Iris pigment epithelial cell (primary cell): ENCODE results near the gene NGEF.
A peak's percentile ranks its signal among the peaks of the same experiment; 100 is the strongest.
"Not testable (repeated sequence)": the region's sequence is repeated elsewhere in the genome, so short reads cannot be mapped to it uniquely, and the experiment has no call there.

Source experiments
- DNase-seq: peaks from one replicate; pipeline ENCODE4 v3.0.0-alpha.2; 2011; ENCODE audit warnings: low read depth

Gene NGEF

DNA sequence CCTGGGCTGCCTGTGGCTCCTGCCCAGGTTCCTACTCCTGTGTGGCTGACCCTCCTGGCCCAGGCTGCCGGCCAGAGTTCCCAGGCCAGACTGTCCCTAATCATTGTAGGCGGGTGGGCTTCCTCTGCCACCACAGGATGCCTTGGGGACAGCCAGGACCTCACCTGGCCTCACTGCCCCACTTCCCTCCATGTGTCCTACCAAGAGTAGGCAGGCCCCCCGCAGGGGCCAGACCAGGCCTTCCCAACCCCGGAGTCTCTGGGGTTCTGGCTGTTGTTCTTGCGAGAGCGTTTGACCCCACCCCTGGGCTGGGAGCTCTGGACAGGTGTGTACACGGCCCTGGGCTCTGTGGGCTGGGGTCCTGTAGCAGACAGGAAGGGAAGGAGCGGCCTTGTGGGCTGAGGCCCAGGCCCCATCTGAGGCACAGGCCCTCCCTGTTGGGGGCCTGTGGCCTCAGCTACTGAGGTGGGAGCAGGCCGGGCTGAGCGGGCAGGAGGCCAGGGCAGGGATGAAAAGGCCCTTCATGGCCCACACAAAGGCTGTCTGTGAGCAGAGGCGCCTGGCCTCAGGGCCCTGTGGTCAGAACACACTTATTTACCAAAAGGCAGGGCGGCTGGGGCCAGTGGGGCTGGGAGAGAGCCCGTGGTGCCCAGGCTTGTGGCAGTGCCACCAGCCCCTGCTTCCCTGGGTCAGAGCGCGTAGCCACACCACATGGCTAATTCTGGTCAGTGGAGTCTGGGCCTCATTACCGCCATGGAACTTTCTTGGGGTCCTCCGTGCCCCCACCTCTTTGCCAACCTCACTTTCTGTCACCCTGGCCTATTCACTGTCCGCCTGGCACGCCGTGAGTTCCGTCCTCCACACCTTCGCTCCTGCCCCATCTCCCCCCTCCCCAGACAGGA is 141.0 kb downstream of the NGEF start:
- no peak for DNase-seq

DNA sequence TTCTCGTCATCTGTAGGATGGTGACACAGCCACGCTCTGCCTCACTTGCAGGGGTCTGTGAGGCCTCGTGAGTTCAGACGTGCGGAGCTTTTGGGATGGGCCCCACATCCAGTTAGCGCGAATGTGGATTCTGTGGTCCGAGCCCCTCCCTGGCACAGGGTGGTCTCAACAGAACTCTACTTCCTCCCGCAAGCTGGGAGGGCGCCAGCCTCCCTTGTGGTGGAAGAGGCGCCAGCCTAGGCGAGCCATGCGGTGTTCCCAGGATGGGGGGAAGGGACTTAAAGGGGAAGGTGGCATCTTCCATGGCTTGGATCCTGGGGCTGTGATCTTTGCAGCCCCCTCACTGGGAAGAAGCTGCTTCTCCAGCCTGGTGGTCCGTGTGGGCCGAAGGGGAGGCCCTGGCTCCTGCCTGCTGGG is 141.6 kb downstream of the NGEF start:
- DNase-seq, result no peak

DNA sequence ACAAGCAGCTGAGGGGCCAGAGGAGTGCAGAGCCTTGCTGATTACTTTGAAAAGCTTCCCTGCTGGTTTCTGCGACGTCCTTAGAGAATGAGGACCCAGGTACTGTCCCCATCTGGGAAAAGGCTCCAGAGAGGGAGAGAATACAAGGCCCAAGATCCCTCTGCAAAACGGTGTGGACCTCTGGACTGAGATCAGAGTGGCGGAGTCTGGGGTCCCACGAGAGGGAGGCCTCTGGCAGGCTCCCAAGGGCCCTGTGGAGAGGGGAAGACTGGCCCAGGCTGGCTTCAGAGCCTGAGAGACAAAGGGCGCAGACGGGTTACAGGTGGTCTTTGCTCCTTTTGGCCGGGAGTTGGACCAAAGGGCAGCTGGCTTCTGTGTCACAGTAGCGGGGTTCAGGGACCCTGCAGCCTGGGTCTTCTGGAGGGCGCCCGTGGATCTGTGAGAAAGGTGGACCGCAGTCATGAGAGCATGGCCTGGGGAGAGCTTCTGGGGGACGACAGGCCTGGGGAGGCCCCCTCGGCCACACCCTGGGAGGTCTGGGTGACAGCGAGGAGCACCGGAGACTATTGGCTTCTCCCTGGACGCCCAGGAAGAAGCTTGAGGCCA is 142.2 kb downstream of the NGEF start:
- no peak for DNase-seq

DNA sequence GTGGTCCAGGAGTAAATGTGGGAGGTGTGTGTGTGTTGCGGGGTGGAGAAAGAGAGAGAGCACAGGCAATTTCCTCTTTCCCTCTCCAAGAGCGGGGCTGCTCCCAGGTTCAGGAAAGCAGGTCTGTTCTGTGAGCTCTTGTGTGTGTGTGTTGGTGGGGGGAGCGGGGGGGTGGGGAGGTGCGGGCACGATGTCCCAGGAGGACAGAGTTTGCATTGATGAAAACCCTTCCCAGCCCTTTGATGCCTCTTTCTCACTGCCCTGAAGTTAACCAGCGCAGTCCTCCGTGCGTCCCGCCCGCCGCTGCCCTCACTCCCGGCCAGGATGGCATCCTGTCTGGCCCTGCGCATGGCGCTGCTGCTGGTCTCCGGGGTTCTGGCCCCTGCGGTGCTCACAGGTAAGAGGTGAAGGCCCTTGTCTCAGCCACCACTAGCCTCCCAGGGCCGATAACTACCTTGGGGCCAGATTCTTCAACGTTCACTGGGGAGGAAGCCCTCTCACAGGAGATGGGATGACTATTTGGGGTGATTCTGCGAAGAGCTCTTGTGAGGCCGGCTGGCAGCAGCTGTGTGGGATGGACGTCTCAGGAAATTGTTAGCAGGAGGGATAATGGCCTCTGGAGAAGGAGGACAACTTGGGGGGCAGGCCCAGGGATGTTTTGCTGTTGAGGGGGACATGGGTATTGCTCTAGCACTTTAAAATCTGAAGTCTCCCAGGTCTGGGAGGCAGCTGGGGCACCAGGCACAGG is 142.9 kb downstream of the NGEF start, which contains the start of gene SNORC:
Gene SNORC, plus strand, starts transcription at position 247 of the 748 bp plus-strand sequence. Its CDS starts 78 bp downstream, at position 325.
- no peak for DNase-seq

DNA sequence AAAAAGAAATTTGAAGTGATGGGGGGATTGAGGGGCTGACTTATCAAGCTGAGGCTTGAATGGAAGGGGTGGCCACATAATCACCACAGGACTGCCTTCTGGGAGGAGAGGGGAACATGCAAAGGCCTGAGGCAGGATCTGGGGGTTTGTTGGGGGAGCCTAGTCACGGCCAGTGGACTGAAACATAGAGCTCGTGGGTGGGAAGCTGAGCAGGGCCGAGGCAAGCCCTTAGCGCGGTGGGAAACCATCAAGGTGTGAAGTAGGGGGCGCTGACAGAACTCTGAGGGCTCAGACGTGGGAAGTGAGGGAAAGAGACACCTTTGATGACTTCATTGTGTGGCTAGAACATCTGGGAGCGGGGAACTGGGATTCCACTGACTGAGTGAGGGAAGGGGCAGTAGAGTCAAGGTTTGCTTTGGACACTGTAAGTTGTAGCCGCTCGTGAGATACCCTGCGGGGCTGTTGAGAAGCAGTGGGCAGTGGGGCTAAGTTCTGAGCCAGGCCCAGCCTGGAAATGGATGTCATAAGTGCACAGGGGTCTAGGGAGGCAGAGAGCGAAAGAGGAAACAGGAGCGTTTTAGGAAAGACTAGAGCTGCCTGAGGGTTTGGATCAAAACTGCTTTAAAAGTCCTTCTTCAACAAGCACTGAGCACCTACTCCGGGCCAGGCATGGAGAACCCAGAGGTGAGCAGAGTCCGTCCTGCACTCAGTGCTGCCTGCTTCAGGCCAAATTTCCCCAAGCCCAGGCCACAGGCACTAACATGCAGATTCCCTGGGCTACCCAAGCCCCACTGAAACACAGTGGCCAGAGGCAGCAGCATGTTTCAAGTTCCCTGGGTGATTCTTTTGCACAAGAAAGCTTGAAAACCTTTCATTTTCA is 143.7 kb downstream of the NGEF start:
- DNase-seq, result no peak

DNA sequence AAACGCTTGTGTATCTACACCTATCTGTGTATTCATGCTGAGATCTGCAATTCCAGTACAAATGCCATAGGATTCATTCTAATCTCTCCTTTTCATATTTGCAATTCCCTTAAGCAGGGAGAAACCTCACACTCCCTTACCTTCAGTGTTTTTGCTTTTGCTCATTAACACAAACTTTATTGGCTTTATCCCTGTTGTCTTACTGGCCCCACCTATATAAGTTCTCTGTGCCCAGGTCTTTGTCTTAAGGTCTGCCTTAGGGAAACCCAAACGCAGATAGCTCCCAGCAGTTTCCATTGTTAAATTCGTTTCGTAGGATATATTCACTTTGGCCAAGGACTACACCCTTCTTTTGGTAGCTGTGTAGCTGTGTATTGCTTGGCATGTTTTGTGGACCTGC is 147.0 kb downstream of the NGEF start:
- DNase-seq, result no peak

DNA sequence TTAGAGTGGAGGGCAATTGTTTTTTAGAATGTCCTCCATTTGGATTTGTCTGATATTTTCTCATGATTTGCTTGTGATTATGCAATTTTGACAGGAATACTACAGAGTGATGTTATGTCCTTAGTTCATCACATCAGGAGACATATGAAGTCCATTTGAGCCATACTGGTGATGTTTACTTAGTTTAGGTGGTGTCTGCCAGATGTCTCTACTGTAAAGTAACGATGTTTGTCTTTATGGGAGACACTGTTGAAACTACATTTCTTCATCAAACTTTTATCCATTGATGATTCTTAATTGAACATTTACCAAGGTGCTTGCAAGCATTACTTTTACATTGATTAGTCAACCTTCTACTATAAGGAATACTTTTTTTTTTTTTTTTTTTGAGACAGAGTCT is 147.9 kb downstream of the NGEF start:
- no peak for DNase-seq

DNA sequence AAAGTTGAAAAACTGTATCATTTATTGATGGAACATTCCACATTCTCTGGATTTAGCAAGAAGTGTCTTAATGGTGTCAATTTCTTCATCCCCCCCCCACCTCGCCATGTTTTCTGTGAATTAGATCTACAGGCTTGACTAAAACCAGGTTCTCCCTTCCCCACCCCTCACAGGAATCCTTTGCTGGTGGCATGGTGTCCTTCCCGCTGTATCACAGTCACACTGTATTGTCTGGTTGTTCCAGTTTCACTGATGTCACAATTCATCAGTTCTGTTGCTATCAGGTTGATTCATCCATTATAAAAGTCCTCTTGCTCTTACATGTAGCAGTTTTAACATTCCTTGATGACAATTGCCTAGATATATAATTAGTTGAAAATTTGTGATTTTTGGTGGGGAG is 149.1 kb downstream of the NGEF start:
- DNase-seq, result no peak

DNA sequence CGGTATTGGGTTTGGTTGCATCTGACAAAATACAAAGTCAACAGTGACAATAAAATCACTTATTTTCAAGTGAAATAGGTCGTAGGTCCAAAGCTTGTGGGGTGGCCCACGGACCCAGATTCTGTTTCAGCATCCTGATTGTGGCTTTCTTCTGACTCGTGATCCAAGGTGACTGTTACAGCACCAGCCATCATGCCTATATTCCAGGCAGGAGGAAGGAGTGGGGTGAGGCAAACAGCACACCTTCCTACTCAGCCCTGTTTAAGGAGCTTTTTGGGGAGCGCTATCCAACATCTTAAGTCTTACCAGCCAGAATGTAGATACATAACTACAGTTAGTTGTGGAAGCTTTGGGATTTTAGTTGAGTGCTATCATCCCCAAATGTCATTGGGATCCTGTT is 151.7 kb downstream of the NGEF start:
- no peak for DNase-seq

DNA sequence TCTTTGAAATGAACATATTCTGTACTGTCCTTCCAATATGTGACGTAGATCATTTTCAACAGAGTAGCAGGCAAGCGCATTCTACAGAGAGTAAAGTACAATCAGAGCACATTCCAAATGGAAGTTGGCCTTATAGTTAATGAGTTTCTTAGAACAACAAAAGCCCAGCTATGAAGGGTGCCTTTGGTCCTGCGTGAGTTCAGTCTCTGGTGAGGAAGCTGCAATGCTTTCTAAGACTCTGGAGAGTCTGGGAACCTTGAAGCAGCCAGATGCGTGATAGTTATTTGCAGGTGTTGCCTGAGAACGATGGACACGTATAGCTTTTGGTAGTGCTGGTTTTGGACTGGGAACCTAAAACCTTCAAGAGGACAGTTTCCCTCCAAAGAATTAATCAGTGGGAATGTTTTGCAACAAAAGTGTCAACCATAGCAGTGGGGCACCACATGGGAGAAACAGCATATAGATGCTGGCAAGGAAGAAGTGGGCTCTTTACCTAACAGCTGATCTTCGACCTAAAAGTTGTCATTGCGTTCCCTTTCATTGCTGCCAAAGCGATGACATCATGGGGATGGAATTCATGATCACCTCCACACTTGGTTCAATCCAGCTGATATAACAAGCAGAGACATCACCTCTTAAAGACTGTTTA is 152.3 kb downstream of the NGEF start:
- no peak for DNase-seq

DNA sequence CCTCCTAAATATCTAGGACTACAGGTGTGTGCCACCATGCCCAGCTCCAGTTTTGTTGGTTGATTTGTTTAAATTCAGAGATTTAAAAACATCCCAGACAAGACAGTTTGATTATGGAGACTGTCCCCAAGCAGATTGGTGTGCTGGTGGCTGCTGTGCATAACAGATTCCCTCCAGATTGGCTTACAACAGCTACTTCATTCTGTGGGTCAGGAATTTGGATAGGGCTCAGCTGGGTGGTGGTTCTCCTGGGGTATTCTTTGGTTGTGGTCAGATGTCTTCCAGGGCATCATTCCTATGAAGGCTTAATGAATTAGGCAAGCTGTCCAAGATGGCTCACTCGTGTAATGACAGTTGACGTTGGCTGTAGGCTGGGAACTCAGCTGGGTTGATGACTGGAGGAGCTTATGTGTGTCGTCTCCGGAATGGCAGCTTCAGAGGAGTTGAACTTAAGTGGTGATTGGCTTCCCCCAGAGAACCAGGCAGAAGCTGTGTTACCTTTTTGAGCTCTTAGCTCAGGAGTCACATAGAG is 153.6 kb downstream of the NGEF start:
- DNase-seq, result no peak

DNA sequence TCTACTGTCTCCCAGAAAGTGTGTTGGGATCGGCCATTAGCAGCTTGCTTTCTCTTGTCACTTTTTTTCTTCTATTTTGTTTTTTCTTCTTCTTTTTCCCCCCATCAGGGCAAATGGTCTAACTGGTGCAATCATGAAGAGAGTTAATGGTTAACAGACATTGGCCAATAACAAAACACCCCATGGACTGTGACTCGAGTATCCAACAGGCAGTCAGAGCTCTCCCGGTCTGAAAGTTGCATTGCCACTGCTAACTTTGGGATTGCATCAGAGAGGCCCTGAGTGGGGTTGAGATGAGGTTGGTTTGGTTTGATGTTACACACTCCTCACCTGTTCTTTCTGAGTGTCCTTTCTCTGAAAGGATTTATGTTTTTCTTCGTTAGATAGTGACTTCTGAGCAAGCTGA is 155.9 kb downstream of the NGEF start:
- peak; percentile 30 for DNase-seq

DNA sequence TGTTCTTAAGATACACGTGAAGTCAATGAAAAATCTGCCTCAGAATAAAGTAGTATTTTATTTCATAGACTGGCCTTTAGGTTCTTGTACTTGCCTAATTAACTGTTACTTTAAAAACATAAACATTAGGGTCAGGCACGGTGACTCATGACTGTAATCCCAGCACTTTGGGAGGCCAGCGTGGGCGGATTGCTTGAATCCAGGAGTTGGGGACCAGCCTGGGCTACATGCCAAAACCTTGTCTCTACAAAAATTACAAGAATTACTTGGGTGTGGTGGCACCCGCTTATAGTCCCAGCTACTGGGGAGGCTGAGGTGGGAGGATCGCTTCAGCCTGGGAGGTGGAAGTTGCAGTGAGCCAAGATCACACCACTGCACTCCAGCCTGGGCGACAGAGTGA is 159.0 kb downstream of the NGEF start:
- peak; percentile 90 for DNase-seq

DNA sequence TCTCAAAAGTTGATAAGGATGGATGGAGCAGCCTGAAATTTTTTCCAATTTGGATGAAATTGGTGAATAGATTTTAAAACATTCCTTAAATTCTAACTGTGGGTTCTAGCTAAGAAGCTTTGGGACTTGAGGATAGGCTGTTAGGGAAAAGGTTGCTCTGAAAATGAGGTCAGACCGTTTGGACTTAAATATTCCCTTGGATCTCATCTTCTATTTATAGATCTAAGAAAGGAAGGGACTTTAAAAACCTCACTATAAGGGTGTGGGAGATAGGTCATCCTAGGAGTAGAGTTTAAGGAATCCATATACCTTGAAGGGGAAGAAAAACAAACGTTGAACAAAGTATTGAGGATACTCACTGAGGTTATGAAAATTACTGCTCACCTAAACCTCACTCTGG is 160.4 kb downstream of the NGEF start:
- DNase-seq, result no peak

DNA sequence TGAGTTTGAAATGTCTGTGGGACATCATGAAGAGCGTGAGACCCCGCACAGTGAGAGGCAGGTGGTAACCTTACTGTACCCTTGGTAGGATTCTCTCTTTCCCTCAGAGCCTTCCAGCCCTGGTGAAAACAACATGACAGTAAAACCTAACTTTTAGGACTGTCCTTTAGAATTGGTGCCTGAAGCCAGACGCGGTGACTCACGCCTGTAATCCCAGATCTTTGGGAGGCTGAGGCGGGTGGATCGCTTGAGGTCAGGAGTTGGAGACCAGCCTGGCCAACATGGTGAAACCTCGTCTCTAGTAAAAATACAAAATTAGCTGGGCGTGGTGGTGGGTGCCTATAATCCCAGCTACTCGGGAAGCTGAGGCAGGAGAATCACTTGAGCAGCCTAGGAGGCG is 161.0 kb downstream of the NGEF start:
- DNase-seq, result not testable (repeated sequence)

DNA sequence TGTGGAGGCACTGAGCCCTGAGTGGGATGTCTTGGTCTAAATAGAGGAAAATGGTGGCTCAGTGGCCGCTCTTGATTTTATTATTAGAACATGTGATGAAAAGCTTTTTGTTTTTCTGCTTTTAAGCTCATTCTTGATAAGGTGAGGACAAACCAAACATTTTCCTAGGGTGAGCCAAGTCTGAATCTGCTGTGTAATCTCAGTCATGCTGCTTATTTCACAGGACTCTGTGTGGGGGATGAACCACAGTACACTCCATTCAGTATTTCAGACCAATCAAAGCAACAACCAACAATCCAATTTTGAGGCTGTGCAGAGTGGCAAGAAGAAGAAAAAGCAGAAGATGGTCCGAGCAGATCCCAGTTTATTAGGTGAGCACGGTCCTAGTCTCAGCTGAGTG is 163.0 kb downstream of the NGEF start:
- no peak for DNase-seq

DNA sequence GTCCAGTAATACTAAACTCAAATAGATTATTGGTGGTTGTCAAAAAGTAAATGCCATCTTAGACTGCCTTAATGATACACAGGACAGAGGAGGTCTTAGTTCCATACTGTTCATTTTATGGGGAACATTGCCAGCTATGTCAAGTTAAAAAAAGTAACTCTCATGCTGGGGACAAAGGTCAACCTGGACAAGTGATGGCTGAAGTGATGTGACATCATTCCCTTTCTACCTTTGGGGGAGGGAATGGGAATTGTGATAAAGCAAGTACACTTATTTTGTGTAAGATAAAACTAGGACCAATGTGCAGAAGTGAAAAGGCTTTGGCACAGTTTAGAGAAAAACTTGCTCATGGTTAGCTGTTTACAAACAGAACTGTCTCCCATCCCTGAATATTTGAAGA is 167.0 kb downstream of the NGEF start:
- DNase-seq, result no peak

DNA sequence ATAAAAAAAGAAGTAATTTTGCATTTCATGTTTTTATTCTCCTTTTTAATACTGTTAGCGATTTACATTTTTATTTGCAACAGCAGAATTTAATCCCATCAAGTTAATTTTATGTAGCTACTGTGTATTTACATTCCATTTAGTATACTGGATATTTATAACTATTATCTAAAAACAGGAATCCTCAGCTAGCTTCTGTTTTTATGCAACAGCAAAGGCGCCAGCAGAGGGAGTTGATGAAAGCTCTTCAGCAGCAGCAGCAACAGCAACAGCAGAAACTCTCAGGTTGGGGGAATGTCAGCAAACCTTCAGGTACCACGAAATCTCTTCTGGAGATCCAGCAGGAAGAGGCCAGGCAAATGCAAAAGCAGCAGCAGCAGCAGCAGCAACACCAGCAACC is 169.2 kb downstream of the NGEF start:
- DNase-seq, result no peak

DNA sequence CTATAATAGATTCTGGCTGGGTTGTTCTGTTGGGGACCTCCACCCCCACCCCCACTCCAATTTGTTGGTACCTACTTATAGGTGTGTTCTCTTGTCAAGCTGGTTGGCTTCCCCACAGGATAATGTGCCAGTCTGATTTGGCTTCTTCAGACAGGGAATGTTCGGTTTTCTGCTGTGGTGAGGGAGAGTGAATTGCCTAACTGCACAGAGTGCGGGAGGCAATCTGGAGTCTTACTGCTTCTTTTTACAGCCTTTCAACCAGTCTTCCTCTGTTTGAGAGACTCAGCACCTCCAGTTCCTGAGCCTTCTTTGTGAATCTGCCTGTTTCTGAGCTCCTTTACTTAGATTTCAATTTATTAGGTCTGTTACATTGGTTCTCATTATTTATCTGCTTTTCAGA is 170.4 kb downstream of the NGEF start:
- DNase-seq, result no peak

DNA sequence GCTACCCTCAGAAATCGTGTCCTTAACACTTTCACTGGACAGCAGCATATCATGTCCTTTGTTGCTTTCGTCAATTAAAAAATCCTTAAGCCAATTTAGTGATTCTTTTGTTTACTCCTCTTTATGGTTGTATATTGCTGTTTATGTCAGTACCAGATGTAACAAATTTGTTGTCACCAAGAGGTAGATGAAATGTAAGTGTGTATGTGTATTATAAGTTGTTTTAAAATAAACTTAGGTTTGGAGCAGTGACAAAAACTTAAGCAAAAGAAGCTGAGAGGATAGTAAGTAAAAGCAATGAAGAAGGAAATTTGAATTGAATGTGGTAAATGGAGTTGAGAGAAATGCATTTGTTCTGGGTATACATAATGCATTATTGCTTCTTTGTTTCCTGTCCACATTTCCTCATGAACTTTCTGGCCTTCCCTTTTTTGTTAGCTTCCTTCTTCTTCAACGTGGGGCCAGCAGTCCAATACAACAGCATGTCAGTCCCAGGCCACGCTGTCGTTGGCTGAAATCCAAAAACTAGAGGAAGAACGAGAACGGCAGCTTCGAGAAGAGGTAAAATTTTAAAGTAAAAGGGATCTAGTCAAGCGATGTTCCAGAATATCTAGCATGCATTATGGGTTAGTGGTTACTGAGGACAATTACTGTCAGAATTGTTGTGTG is 173.5 kb downstream of the NGEF start:
- DNase-seq, result no peak
